ENCODE measurements around the gene ZSCAN26. TPM values are rescaled to one million over a fixed set of nuclear protein-coding genes. Genes with fewer than 3 reads are reported as not detected.

Gene ZSCAN26
- 1 to 10 TPM; 6.0 to 6.4 TPM for total RNA-seq

- ChIA-PET CTCF (interaction anchor here (0.7 to 2.4 kb wide), 5 partner anchors 15 to 89 kb away, joined by 3 to 13 read pairs (median 3); partner anchors contain the start of gene ZKSCAN4), POLR2A (interaction anchor here (0.8 to 2.0 kb wide), 9 partner anchors 13 to 401 kb away, joined by 3 to 12 read pairs (median 5); partner anchors contain the start of genes ZKSCAN4 and ZSCAN31)
- Mint-ChIP-seq H3K27me3 (no peaks in the 10 kb centered on the region), H3K36me3 (peaks cover 7% of the 10 kb centered on the region), H3K9me3 (no peaks in the 10 kb centered on the region), H3K27ac (no peak within 1 kb of the TSS), H3K4me1 (ENCODE audit: low read depth) (peaks cover 36% of the 10 kb centered on the region), H3K4me3 (no peak within 1 kb of the TSS)
- peak; percentile 89 for DNase-seq
- intact Hi-C loops (cut with micrococcal nuclease): loop anchor here (1.0 to 5.0 kb wide), 7 partner anchors 14 to 185 kb away; partner anchors contain the start of genes PGBD1, ZKSCAN4, ZNF165 and ZSCAN12
These were observed at the start of gene ZSCAN26 for GRCh38 chr6:28266962-28267694. Gene ZSCAN26 (plus strand): TSS chr6:28267143. CDS start chr6:28271920, 4,777 bp downstream.

DNA sequence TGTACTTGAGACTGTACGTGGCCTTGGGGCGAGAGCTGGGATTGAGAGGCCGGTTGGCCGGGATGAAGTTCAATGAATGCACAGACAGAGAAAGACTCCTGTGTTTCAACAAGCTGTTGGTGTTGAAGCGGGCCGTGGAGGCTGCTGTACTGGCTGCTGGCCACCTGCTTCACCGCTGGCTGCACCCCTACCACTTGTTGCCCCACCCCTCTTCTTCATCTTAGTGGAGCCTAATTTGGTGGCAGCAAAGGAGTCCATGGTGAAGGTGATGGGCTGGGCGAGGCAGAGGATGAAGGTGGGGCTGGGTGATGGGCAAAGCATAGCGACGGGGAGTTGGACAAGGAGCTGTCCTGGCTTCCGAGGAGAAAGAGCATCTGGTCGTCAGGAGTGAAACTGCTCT, 49.1 kb upstream of the ZSCAN26 start:
- CTCF ChIA-PET: interaction anchor here (0.8 to 1.6 kb wide), 3 partner anchors 7 to 138 kb away, joined by 3 to 8 read pairs (median 3); no protein-coding TSS in a partner anchor
- H3K4me3 Mint-ChIP-seq: peak overlapping the region; percentile 72
- H3K27ac Mint-ChIP-seq: no peak overlapping the region
- no peaks in the 10 kb centered on the region for H3K36me3 Mint-ChIP-seq
- H3K4me1 Mint-ChIP-seq (ENCODE audit: low read depth): peaks cover 7% of the 10 kb centered on the region
- intact Hi-C loops (cut with micrococcal nuclease): loop anchor here (10.0 kb wide), 1 partner anchor 323 kb away; a partner anchor contains a TSS
- peaks cover 69% of the 10 kb centered on the region for H3K27me3 Mint-ChIP-seq
- no peak for DNase-seq
- POLR2A ChIA-PET: no interaction called here
- no peaks in the 10 kb centered on the region for H3K9me3 Mint-ChIP-seq

DNA sequence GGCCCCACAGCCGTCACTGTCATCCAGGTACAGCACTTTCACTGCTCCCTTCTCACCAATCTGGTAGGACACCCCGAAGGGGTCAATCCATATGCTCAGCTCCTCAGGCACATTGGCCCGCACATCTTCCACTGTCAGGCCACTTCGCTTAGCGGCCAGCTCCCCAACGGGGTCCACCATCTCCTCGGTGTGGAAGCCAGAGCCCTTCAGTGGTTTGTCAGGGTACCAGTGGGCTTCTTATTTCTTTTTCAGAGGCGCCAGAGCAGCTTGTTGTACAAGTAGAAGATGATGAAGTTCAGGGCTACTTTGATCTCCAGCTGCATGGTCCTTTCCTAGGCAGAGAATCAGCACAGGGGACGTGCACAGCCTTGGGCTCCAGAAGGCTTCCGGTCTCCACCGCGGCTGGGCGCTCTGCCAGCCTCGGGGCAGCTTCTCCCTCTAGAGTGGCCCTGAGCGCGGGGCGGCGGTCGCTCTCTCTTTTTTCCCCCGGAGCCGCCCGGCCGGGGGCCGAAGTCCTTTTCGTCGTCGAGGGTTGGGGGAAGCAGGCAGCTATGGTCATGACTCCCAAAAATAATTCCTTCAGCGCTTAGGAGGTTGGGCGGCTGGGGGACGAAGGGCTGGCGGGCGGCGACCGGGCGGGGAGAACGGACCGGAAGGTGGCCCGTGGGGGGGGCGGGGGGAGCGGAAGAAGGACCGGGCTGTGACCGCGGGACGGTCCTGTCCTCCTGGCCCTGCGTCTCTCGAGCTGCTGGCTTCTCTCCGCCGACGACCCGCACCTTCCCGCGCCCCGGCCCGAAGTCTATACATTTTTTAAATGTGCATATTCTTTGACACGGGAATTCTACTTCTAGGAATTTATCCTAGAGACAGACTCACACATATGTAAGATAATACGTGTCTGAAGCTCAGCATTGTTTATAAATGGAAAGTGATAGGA, 48.4 kb upstream of the ZSCAN26 start:
- intact Hi-C loops (cut with micrococcal nuclease): loop anchor here (10.0 kb wide), 1 partner anchor 324 kb away; a partner anchor contains a TSS
- Mint-ChIP-seq H3K4me1 (ENCODE audit: low read depth) (peaks cover 4% of the 10 kb centered on the region), H3K9me3 (no peaks in the 10 kb centered on the region), H3K4me3 (peak overlapping the region; percentile 72), H3K36me3 (no peaks in the 10 kb centered on the region), H3K27ac (no peak overlapping the region), H3K27me3 (peaks cover 70% of the 10 kb centered on the region)
- ChIA-PET POLR2A (interaction anchor here (0.6 kb wide), 1 partner anchor 94 kb away, joined by 3 read pairs; the partner anchor contains the start of gene ZSCAN16), CTCF (interaction anchor here (0.6 to 1.6 kb wide), 4 partner anchors 8 to 137 kb away, joined by 3 to 8 read pairs (median 3); partner anchors contain the start of gene ZSCAN26)
- DNase-seq: peak; percentile 53

DNA sequence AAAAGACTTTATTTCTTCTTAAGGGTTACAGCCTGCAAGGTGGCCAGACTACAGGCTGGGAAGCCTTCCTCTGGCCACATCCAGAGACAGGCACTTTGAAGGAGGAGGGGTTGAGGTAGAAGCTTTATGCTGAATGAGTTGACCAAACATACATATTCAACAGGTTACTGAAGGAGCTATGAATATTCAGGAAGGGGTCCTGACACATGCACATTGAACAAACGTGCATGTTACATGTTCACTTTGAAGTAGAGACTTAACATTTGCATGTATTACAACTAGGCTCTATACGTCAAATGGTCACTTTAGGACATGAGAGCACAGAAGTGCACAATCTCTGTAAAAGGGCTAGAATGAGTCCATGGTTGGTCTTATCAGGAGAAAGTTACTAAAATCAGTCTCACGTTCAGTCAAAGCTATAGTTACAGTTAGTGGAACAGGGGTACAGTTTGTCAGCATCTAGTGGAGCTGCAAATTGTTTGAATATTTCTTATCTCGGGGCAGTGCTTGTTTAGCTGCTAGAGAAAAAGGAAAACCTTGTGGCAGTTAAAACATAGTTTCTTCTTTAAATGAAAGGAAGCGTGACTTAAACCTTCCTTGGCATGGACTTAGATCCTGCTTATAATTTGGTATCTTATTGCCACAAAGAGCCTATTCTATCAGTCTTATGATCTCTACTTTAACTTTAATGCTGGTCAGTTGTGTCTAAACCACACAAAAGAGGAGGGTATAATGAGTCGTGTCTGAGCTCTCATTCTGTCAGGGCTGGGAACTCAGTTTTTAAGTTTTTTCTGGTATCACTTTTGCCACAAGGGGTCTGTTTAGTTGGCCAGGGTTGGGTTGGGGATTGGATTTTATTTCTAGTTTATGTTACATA, 46.4 kb upstream of the ZSCAN26 start:
- intact Hi-C loops (cut with micrococcal nuclease): no loop called here
- ChIA-PET POLR2A (no interaction called here), CTCF (interaction anchor here (0.6 kb wide), 1 partner anchor 9 kb away, joined by 3 read pairs; no protein-coding TSS in a partner anchor)
- Mint-ChIP-seq H3K9me3 (no peaks in the 10 kb centered on the region), H3K4me3 (no peak overlapping the region), H3K36me3 (no peaks in the 10 kb centered on the region), H3K4me1 (ENCODE audit: low read depth) (peaks cover 9% of the 10 kb centered on the region), H3K27ac (no peak overlapping the region), H3K27me3 (peaks cover 63% of the 10 kb centered on the region)
- no peak for DNase-seq

DNA sequence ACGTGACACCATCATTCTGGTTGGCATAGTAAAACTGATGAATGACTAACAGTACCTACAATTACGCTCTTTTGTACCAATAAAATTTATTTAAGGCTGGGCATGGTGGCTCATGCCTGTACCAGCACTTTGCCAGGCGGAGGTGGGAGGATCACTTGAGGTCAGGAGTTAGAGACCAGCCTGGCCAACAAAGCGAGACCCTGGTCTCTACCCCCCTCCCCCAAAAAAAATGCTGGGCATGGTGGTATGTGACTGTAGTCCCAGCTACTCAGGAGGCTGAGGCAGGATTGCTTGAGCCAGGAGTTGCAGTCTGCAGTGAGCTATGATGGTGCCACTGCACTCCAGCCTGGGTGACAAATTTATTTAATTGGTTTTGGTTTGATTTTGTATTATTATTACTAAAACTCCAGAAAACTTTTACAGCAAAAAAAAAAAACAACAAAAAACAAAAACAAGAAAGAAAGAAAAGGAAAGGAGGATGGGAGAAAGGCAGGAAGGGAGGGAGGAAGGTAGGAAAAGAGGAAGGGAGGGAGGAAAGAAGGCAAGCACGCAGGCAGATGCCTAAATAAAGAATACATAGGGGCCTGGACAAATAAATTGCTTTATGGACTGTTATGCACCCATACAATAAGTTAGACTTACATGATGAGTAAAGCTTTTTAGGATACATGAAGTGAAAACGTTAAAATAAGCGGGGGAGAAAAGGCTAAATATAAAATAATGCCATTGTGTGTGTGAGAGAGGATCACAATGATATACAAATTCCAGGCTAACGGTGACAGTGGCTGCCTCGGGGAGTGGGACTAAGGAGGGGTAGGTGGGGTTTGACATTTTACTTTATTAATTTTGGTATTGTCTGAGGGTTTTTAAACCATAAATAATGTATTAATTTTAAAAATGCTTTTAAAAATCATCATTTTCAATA, 42.5 kb upstream of the ZSCAN26 start:
- intact Hi-C loops (cut with micrococcal nuclease): no loop called here

GRCh38 chr6:28225056-28225834, 41.7 kb upstream of the ZSCAN26 start, which contains the start of gene ZSCAN9:
Gene ZSCAN9 (plus strand): TSS chr6:28225275. CDS start chr6:28227085, 1,810 bp downstream.
- peaks cover 6% of the 10 kb centered on the region for H3K4me1 Mint-ChIP-seq (ENCODE audit: low read depth)
- peak within 1 kb of the TSS; percentile 80 for H3K4me3 Mint-ChIP-seq
- ChIA-PET CTCF (no interaction called here), POLR2A (no interaction called here)
- no peaks in the 10 kb centered on the region for H3K36me3 Mint-ChIP-seq
- H3K27ac Mint-ChIP-seq: no peak within 1 kb of the TSS
- intact Hi-C loops (cut with micrococcal nuclease): no loop called here
- H3K27me3 Mint-ChIP-seq: peaks cover 35% of the 10 kb centered on the region
- no peaks in the 10 kb centered on the region for H3K9me3 Mint-ChIP-seq
- DNase-seq: peak; percentile 65

More for the DNA sequence above, 42.5 kb upstream of the ZSCAN26 start:
- DNase-seq: no peak
- peaks cover 42% of the 10 kb centered on the region for H3K27me3 Mint-ChIP-seq
- no peaks in the 10 kb centered on the region for H3K36me3 Mint-ChIP-seq
- H3K4me1 Mint-ChIP-seq (ENCODE audit: low read depth): peaks cover 6% of the 10 kb centered on the region
- H3K9me3 Mint-ChIP-seq: no peaks in the 10 kb centered on the region
- peak overlapping the region; percentile 80 for H3K4me3 Mint-ChIP-seq
- CTCF ChIA-PET: no interaction called here
- POLR2A ChIA-PET: no interaction called here
- H3K27ac Mint-ChIP-seq: no peak overlapping the region

- no peak overlapping the region for H3K4me3 Mint-ChIP-seq
- CTCF ChIA-PET: interaction anchor here (1.1 kb wide), 1 partner anchor 26 kb away, joined by 3 read pairs; the partner anchor contains the start of gene ZKSCAN4
- POLR2A ChIA-PET: interaction anchor here (1.1 kb wide), 1 partner anchor 41 kb away, joined by 3 read pairs; the partner anchor contains the start of gene ZSCAN26
These were observed 40.5 kb upstream of the ZSCAN26 start for GRCh38 chr6:28226460-28226859.

DNA sequence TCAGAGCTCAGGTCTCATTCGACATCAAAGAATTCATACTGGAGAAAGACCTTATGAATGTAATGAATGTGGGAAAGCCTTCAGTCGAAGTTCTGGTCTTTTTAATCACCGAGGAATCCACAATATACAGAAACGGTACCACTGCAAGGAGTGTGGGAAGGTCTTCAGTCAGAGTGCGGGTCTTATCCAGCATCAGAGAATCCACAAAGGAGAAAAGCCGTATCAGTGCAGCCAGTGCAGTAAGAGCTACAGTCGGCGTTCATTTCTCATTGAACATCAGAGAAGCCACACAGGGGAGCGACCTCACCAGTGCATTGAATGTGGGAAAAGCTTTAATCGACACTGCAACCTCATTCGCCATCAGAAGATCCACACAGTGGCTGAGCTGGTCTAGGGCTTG, 34.2 kb upstream of the ZSCAN26 start:
- no peak overlapping the region for H3K27ac Mint-ChIP-seq
- POLR2A ChIA-PET: no interaction called here

More at GRCh38 chr6:28226460-28226859, 40.5 kb upstream of the ZSCAN26 start:
- Mint-ChIP-seq H3K27me3 (peaks cover 27% of the 10 kb centered on the region), H3K4me1 (ENCODE audit: low read depth) (peaks cover 6% of the 10 kb centered on the region), H3K9me3 (no peaks in the 10 kb centered on the region), H3K27ac (no peak overlapping the region), H3K36me3 (no peaks in the 10 kb centered on the region)
- DNase-seq: no peak
- intact Hi-C loops (cut with micrococcal nuclease): no loop called here

GRCh38 chr6:28235912-28236452, 31.0 kb upstream of the ZSCAN26 start:
- H3K27ac Mint-ChIP-seq: no peak overlapping the region
- H3K9me3 Mint-ChIP-seq: no peaks in the 10 kb centered on the region
- POLR2A ChIA-PET: no interaction called here
- intact Hi-C loops (cut with micrococcal nuclease): no loop called here
- peaks cover 6% of the 10 kb centered on the region for H3K36me3 Mint-ChIP-seq
- peaks cover 6% of the 10 kb centered on the region for H3K27me3 Mint-ChIP-seq
- CTCF ChIA-PET: no interaction called here
- H3K4me1 Mint-ChIP-seq (ENCODE audit: low read depth): no peaks in the 10 kb centered on the region
- no peak for DNase-seq
- no peak overlapping the region for H3K4me3 Mint-ChIP-seq

More for the DNA sequence above, 34.2 kb upstream of the ZSCAN26 start:
- H3K27me3 Mint-ChIP-seq: peaks cover 6% of the 10 kb centered on the region
- no peak for DNase-seq
- H3K36me3 Mint-ChIP-seq: peaks cover 4% of the 10 kb centered on the region
- intact Hi-C loops (cut with micrococcal nuclease): no loop called here
- CTCF ChIA-PET: no interaction called here
- no peaks in the 10 kb centered on the region for H3K9me3 Mint-ChIP-seq
- no peak overlapping the region for H3K4me3 Mint-ChIP-seq
- H3K4me1 Mint-ChIP-seq (ENCODE audit: low read depth): no peaks in the 10 kb centered on the region

DNA sequence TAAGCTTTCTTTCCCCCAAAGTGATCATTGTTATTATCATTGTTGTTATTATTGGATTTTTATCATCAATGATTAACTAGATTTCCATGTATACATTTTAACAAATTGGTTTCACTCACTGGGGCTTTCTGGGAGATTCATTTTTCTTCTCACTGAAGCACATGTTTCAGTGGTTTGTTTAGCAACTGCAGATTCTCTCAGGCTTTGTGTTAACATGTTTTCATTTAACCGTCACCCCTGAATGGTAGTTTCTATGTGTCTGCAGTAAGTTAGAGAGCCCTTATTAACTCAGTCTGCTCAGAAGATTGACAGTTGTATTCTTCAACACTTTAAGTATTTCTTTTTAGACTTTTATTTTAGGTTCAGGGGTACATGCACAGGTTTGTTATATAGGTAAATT, 27.3 kb upstream of the ZSCAN26 start:
- peaks cover 14% of the 10 kb centered on the region for H3K36me3 Mint-ChIP-seq
- ChIA-PET POLR2A (no interaction called here), CTCF (no interaction called here)
- intact Hi-C loops (cut with micrococcal nuclease): no loop called here
- no peak overlapping the region for H3K27ac Mint-ChIP-seq
- DNase-seq: no peak
- peaks cover 4% of the 10 kb centered on the region for H3K27me3 Mint-ChIP-seq
- no peaks in the 10 kb centered on the region for H3K4me1 Mint-ChIP-seq (ENCODE audit: low read depth)
- H3K4me3 Mint-ChIP-seq: no peak overlapping the region
- H3K9me3 Mint-ChIP-seq: no peaks in the 10 kb centered on the region
